A549 treated with ZK216348 at 1 μM for 4 hours (cell line): Measurements from ENCODE around the gene PRPF8. TPM values are rescaled to one million over a fixed set of nuclear protein-coding genes. Genes with fewer than 3 reads are reported as not detected.

Source experiments
- total RNA-seq: library from RNA; stranded (reverse); fragments of 200-300 nt; extraction: Qiagen RNA extraction; gene quantifications from 5 replicates; pipeline ENCODE4 v1.2.3, GENCODE V29; 2022; ENCODE audit warnings: low read depth

PRPF8 gene
- 238 to 286 TPM (median 264 TPM) in 5 replicates for total RNA-seq

DNA sequence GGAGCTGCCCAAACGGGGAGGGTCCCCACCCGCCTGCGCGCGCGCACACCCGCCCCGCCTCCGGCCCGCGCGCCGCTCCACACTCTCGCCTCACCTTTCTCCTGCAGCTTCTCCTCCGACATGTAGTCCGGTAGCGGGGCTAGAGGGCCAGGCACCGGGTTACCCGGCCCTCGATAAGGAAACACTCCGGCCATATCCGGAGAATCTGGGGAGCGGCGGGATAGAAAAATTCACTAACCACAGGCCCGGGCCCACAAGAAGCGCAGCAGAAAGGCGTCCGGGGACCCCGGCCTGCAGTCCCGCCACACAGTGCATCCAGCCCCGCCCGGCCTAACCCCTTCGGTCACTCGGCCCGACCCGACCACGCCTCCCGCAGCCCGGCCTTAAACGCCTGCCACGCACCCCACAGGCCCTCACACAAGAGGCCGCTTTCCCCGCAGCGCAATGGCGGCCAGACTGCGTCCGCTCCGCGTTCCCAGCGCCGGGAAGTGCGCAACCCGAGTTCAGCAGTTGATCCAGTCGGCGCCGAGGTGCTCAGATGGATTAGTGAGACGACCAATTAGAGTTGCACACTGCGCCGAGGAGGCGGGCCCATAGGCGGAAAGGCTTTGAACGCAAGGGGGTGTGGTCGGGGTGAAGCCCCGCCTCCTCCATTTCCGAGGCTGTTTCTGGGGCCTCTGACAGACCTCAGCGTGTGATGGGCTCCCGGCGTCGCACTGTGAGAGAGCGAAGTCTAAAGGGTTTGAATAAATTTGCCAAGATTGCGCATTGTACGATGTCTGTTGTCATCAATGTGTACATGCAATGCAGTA lies at the start of gene PRPF8:
TSS of gene PRPF8 (minus strand) at position 490 of the 812 bp plus-strand sequence. CDS start at position 194, 296 bp downstream.

DNA sequence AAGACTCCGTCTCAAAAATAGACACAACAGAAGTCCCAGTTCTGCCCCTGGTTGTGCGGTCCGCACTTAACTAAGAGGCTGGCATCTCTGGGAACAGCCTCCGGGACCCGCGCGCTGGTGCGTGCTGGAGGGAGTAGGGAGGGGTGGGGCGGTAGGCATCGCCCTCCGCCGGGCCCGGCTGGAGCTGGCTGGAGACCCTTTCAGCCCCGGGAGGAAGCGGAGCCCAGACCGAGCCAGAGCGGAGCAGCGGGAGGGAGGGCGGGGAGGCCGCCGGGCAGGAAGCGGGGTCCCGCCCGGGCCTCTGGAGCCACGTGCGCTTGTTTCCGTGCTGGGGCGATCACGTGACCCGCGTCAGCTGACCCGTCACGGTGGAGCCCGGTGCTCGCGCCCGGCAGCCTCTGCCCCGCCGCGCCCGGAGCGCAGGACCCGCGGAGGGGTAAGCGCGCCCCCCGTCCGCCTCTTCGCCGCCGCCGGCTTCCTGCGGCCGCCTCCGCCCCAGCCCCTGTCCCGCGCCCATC lies 39.7 kb upstream of the PRPF8 start, which contains the start of gene WDR81:
TSS of gene WDR81 (plus strand) at position 354 of the 518 bp plus-strand sequence. CDS start 256 bp downstream, outside the sequence.

DNA sequence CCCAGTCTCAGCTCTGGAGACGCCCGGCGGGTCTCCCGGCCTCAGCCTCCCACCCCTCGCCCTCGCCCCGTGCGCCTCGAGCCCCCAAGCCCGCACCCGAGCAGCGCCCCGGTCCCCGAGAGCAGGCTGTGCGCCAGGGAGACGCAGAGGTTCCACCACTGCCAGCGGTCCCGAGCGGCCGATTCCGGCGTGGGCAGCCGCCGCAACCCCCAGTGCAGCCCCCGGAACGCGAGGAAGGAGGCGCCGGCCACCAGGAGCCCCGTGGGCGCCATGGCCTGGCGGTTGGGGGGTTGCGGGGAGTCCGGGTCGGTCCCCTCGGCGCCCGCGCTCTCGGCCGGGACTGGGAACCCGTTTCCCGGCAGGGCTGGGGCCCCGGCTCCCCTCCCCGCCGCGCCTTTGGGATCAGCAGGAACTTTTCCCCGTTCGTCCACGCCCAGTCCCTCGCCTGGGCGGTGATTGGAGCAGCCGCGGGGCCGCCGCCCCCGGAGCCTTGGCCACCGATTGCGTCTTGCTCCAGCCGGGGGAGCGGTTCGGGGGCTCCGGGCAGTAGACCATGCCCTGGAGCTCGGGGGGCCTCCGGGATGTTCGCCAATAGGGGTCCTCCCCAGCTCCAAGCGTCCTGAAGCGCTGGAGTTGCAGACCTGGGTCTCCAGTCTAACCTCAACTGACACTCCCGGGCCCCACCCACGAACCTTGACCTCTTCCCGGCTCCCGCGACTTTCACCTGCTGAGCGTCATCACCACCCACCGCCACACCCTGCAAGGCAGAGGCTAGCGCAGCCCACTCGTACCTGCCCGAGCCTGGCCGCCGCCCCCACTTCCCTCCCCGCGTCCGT lies 25.5 kb upstream of the PRPF8 start, which contains the start of gene TLCD2:
TSS of gene TLCD2 (minus strand) at position 407 of the 836 bp plus-strand sequence. CDS start at position 272, 135 bp downstream.

DNA sequence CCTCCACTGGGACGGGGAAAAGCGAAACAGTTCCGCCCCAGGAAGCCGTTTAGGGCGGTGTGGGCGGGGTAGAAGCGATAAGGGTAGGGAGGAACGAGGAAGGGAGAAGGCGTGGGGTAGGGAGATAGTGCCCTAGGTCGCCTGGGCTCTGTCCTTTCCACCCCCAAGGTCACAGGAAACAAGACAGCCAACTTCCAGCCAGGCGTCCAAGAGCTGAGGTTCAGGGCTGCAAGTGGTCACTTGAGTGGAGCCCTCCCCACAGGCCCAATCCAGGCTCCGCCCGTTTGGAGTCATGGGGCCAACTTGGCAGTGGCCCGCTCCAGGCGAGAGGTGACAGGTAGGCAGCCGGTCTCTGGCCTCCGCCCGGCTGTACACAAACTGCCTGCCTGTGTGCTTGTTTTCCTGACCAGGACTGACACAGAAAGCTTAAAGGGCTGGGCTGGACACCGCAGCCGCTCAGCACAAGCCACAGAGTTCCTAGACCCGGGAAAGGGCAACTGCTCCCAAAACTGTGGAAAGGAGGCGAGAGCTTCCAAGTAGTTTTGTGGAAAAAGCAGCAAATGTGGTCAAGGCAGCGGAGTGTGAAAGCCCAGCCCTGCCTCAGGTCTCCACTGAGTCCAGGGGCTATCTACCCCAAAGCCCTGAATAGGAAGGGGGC lies 34.7 kb downstream of the PRPF8 start, which contains the start of gene RILP:
TSS of gene RILP (minus strand) at position 23 of the 658 bp plus-strand sequence. CDS start 62 bp downstream, outside the sequence.

DNA sequence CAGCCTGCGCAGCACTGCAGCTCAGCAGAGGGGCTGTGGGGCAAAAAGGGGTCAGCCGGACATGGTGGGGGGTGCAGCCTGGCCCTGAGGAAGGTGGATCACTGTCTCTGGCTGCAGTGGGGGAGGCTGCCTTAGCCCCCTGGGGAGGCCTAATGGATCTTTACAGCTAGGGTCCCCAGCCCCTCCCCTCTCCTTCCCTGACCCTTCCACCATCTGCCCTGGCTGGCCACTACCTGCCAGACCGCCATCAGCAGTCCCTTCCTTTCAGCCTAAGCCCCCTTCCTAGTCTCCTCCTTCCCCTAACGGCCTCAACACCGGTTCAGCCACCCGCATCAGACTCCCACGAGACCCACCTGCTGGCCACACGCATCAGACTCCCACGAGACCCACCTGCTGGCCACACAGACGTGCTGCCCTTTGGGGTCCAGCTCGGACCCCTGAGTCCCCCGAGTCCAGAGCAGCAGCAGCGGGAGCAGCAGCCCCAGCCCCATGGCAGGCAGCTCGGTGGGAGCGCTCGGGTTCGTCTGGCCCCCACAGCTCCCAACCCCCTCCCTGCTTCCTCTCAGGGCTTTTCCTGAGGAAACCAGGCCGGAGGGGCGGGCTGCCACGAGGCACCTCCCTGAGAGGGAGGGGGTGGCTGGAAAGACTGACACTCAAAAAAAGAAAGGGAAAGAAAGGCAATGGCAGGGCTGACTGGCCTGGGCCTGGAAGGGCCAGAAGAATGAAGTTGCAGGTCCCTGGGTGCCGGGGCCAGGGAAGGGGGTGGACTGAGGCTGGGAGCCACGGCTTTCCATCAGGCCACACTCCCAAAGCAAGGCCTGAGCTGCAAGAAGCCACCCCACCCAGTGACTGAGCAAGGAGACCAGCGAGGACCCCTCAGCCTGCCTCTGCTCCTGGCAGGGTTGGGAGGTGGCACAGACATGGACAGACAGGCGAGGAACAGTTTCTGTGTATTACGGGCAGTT lies 39.2 kb downstream of the PRPF8 start, which contains the start of gene SCARF1:
TSS of gene SCARF1 (minus strand) at position 526 of the 965 bp plus-strand sequence. CDS start at position 491, 35 bp downstream.

DNA sequence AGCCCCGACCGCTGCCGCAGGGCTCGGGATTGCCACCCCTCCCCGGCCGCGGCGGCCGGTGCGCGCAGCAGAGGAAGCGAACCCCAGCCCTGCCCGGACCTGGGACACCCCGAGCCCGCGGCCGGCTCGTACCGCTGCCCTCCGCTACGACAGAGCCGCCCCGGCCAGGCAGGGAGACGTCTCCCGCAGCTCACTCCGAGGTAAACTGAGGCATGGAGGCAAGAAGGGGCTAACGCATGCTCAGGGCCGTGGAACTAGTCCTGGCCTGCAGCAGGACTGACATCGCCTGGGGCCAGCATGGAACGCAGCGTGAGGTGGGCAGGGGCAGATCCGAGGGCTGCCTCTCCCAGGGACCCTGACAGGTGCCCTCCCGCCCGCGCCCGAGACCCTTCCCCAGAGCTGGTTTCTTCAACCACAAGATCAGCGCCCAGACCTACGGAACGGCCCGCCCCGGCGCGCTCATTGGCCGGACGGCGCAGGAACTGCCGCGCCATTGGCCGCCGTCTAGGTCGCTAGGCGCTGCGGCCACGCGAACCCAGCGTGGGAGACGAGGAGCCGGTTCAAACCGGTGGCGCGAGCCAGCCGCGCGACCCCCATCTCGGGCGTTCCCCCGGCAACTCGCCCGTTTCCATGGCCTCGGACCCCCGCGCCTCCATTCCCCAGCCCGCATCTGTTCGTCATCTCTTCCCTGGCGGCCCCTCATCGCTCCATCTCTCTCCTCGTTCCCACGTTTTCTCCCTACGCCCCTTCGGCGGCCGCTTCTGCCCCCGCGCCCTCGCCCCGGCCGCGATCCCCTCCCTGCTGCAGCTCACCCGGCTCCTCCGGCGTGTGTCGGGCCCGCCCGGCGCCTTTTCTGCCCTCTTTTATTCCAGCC lies 56.4 kb downstream of the PRPF8 start, which contains the start of gene SLC43A2:
TSS of gene SLC43A2 (minus strand) at position 853 of the 874 bp plus-strand sequence. CDS start 960 bp downstream, outside the sequence.

Other genes with a start within 250 kb of the PRPF8 start
- 64.2 to 90.7 TPM (median 84.9 TPM) in 5 replicates for gene CRK, start 228.6 kb downstream of the PRPF8 start, total RNA-seq
- gene MYO1C, start 192.2 kb downstream of the PRPF8 start, total RNA-seq = 85.5 to 152 TPM (median 144 TPM) in 5 replicates
- gene INPP5K, start 168.3 kb downstream of the PRPF8 start, total RNA-seq = 15.9 to 28.7 TPM (median 24.0 TPM) in 5 replicates
- 60.7 to 75.6 TPM (median 69.3 TPM) in 5 replicates for gene PITPNA, start 122.1 kb downstream of the PRPF8 start, total RNA-seq
- gene SLC43A2, start 56.0 kb downstream of the PRPF8 start, total RNA-seq = 2.7 to 7.2 TPM (median 6.3 TPM) in 5 replicates
- 0.25 to 0.39 TPM (median 0.33 TPM) in 5 replicates for gene SCARF1, start 39.1 kb downstream of the PRPF8 start, total RNA-seq
- gene RILP, start 35.0 kb downstream of the PRPF8 start, total RNA-seq = 10.2 to 17.6 TPM (median 16.4 TPM) in 5 replicates
- 1.3 to 2.0 TPM (median 1.6 TPM) in 5 replicates for gene TLCD2, start 25.5 kb upstream of the PRPF8 start, total RNA-seq
- gene WDR81, start 39.8 kb upstream of the PRPF8 start, total RNA-seq = 13.2 to 33.0 TPM (median 29.4 TPM) in 5 replicates
- 1.7 to 3.1 TPM (median 2.3 TPM) in 5 replicates for gene SERPINF2, start 58.0 kb upstream of the PRPF8 start, total RNA-seq
- gene SERPINF1, start 77.2 kb upstream of the PRPF8 start, total RNA-seq = 0.99 to 2.3 TPM (median 1.6 TPM) in 5 replicates
- gene SMYD4, start 145.0 kb upstream of the PRPF8 start, total RNA-seq = 6.8 to 10.2 TPM (median 9.4 TPM) in 5 replicates
- gene RPA1, start 145.1 kb upstream of the PRPF8 start, total RNA-seq = 61.3 to 80.6 TPM (median 72.8 TPM) in 5 replicates